Spleen (tissue), 13 donors: Measurements from ENCODE around the gene KIF14. TPM values are rescaled to one million over a fixed set of nuclear protein-coding genes. Genes with fewer than 3 reads are reported as not detected.

ENCODE experiments used
- DNase-seq: peaks from one replicate; pipeline ENCODE4 v3.0.0-alpha.2; 2020
- H3K27ac ChIP-seq, 8 donors: fragments of 200-600 bp; sonication (generic) in 7 of 8; 1 replicate in 4 of 8; 2 replicates in 4 of 8; pipeline versions ENCODE4 v1.5.0 to v1.8.0; 2016 to 2021; ENCODE audit warnings: inconsistent platforms in 4 of 8, mild to moderate bottlenecking in 4 of 8, moderate library complexity in 1 of 8
- H3K27me3 ChIP-seq, 7 donors: fragments of 200-600 bp; sonication (generic) in 6 of 7; replicated peaks in 1 of 7; 1 replicate in 4 of 7; 2 replicates in 3 of 7; pipeline versions ENCODE4 v1.5.0 to v1.8.0; 2016 to 2021; ENCODE audit warnings: inconsistent platforms in 3 of 7, mild to moderate bottlenecking in 1 of 7
- H3K36me3 ChIP-seq, 6 donors: fragments of 200-600 bp; sonication (generic) in 5 of 6; 1 replicate in 4 of 6; 2 replicates in 2 of 6; pipeline versions ENCODE4 v1.5.0 to v1.8.0; 2016 to 2021; ENCODE audit warnings: inconsistent platforms in 2 of 6
- H3K4me1 ChIP-seq, 6 donors: fragments of 200-600 bp; sonication (generic) in 5 of 6; 1 replicate in 3 of 6; 2 replicates in 3 of 6; pipeline versions ENCODE4 v1.5.0 to v1.8.0; 2016 to 2021; ENCODE audit warnings: inconsistent platforms in 3 of 6
- H3K4me3 ChIP-seq, 8 donors: fragments of 200-600 bp; sonication (generic) in 7 of 8; 1 replicate in 4 of 8; 2 replicates in 4 of 8; pipeline versions ENCODE4 v1.5.0 to v1.8.0; 2016 to 2021; ENCODE audit warnings: inconsistent platforms in 4 of 8, mild to moderate bottlenecking in 4 of 8, moderate library complexity in 2 of 8
- H3K9me3 ChIP-seq, 8 donors: fragments of 200-600 bp; sonication (generic) in 7 of 8; 1 replicate in 4 of 8; 2 replicates in 4 of 8; pipeline versions ENCODE4 v1.5.0 to v1.8.0; 2016 to 2021; ENCODE audit warnings: inconsistent platforms in 4 of 8
- CTCF ChIP-seq, 11 experiments: fragments of 200-600 bp in 7 of 11; fragments of 450-650 bp in 4 of 11; sonication (generic) in 4 of 11; IDR thresholded peaks in 8 of 11; conservative IDR thresholded peaks in 3 of 11; 1 replicate in 7 of 11; 2 replicates in 4 of 11; pipeline versions ENCODE4 v1.4.0 to v1.8.0; 2016 to 2021; ENCODE audit warnings: antibody characterized with exemption in 11 of 11, inconsistent platforms in 4 of 11, mild to moderate bottlenecking in 1 of 11
- POLR2A ChIP-seq, 3 donors: fragments of 450-650 bp; IDR thresholded peaks; one replicate each; pipeline ENCODE4 v1.5.1; 2017; ENCODE audit warnings: antibody characterized with exemption in 3 of 3, mild to moderate bottlenecking in 1 of 3
- POLR2AphosphoS5 ChIP-seq, 3 donors: sonication (generic); formaldehyde crosslinking; IDR thresholded peaks; one replicate each; pipeline ENCODE4 v1.5.1; 2017; ENCODE audit warnings: antibody characterized with exemption in 3 of 3
- WGBS, 5 donors: extraction: QIAGEN DNeasy Blood & Tissue Kit in 3 of 5; methylation state at CpG; one replicate each; pipeline versions ENCODE4 v1.1.5 to v1.1.7; 2013 to 2018; 5-methylcytosine and 5-hydroxymethylcytosine counted together
- intact Hi-C: fragments of 100-400 bp; cut with DNase I; formaldehyde crosslinking; loops from one replicate; pipeline ENCODE4 v1.15.0; 2023; ENCODE audit warnings: low total_unique reads
- long read RNA-seq, 2 donors: transcript quantifications; one replicate each; lab custom pipeline, GENCODE V29; 2026
- polyA plus RNA-seq, 3 donors: library from polyadenylated mRNA; stranded (reverse); fragments of 200-250 nt; gene quantifications; one replicate each; pipeline ENCODE4 v1.2.1, GENCODE V29; 2013
- total RNA-seq, 7 donors: library from RNA; depleted of rRNA in 3 of 7; stranded (reverse); fragments of >200 nt in 3 of 7; fragmentation: NEBNext Ultra II Directional in 4 of 7; extraction: Animal tissue kit (Norgen Biotek cat#: 25700) in 4 of 7; gene quantifications; one replicate each; pipeline versions ENCODE4 v1.1.0 to v1.2.1, GENCODE V29; 2016 to 2021
- donor health status: healthy with polysubstance abuse.
- donor health status: DM: no; HTN: no; CAD: no; lungs with moderate emphysema.
- donor health status: DM: no; HTN: no; CAD: no.
- donor health status: Bipolar disorder and iron deficiency.
- donor health status: healthy.
- donor health status: DM: no; HTN: no; CAD: no.
- donor health status: DM: yes; HTN: yes; CAD: no.

The KIF14 gene, protein sequence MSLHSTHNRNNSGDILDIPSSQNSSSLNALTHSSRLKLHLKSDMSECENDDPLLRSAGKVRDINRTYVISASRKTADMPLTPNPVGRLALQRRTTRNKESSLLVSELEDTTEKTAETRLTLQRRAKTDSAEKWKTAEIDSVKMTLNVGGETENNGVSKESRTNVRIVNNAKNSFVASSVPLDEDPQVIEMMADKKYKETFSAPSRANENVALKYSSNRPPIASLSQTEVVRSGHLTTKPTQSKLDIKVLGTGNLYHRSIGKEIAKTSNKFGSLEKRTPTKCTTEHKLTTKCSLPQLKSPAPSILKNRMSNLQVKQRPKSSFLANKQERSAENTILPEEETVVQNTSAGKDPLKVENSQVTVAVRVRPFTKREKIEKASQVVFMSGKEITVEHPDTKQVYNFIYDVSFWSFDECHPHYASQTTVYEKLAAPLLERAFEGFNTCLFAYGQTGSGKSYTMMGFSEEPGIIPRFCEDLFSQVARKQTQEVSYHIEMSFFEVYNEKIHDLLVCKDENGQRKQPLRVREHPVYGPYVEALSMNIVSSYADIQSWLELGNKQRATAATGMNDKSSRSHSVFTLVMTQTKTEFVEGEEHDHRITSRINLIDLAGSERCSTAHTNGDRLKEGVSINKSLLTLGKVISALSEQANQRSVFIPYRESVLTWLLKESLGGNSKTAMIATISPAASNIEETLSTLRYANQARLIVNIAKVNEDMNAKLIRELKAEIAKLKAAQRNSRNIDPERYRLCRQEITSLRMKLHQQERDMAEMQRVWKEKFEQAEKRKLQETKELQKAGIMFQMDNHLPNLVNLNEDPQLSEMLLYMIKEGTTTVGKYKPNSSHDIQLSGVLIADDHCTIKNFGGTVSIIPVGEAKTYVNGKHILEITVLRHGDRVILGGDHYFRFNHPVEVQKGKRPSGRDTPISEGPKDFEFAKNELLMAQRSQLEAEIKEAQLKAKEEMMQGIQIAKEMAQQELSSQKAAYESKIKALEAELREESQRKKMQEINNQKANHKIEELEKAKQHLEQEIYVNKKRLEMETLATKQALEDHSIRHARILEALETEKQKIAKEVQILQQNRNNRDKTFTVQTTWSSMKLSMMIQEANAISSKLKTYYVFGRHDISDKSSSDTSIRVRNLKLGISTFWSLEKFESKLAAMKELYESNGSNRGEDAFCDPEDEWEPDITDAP (N-terminal part only)
- total RNA-seq (1 to 10 TPM in 4 of 7 donors, under 1 TPM in 3; 0.58 to 3.3 (median 1.6) TPM), polyA plus RNA-seq (under 1 TPM; 0.09 to 0.67 (median 0.29) TPM)
- long read RNA-seq, donor 1 = 0 reads
- long read RNA-seq, donor 2 = 0 reads

- peak; percentile 98 for DNase-seq
- TF ChIP-seq POLR2A (IDR thresholded peaks at IDR 0.05) = no peak
- peak in 1 of 11 experiments; percentile 17 for TF ChIP-seq CTCF (IDR thresholded peaks at IDR 0.05 in 8 of 11, conservative IDR thresholded peaks at IDR 0.05 in 3 of 11)
- TF ChIP-seq POLR2AphosphoS5 (IDR thresholded peaks at IDR 0.05) = peak; percentile 72 to 89 (median 83)
- WGBS, 5 donors = 1% methylated on average over 53 to 59 of the region's 59 CpGs
- Histone ChIP-seq H3K36me3 (no peaks in the 10 kb centered on the region), H3K27ac (peak within 1 kb of the TSS; percentile 36 to 87 (median 81)), H3K9me3 (no peaks in the 10 kb centered on the region), H3K27me3 (no peaks in the 10 kb centered on the region), H3K4me1 (peaks cover 11 to 53% (median 35%) of the 10 kb centered on the region in 6 donors), H3K4me3 (peak within 1 kb of the TSS; percentile 45 to 90 (median 62))
- intact Hi-C loops = loop anchor here (10.0 kb wide), 1 partner anchor 54 kb away; no protein-coding TSS in a partner anchor
Measured at GRCh38 chr1:200620273-200621131, at the start of gene KIF14. Gene KIF14 (minus strand): TSS chr1:200620751. CDS start chr1:200618723, 2,028 bp downstream.

DNA sequence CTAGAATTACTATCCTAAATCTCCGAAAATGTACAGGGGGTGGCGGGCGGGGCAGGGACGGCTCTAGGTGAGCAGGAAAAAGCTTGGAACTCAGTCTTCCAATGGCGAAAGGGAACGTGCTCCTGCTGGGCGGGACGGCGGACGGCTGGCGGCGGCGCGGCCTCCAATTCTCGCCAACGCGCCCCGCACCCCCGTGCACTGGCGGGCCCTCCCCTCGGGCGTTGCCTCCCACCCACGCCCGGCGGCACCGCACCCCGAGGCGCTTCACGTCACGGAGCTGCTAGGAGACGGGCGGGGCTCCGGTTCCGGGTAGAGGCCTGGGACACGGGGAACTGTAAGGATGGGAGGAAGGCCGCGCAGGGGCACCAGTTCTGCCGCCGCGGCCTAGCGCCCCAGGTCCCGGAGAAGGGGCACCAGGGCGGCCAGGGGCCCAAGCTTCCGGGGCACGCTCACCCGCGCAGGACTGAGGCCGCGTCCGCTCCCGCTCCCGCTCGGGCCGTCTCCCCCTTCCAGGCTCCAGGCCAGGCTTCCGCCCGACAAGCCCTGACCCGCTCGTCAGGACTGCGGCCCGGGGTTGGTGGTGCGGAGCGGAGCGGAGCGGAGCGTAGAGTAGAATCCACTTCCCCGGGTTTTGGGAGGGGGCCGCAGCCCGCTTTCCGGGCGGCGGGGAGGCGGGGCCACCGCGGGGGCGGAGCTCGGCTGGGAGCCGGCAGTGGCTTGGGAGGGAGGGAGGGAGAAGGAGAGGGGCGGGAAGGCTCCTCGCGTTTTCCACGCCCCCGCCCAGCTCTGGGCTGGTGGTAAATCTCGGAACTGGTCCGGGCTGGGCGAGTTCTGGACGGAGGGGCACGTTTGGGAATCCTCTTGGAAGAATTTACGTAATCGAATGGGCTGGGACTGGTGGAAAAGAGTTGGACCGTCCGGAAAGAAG is 49.0 kb upstream of the KIF14 start, which contains the start of gene DDX59:
DDX59 (minus strand) TSS at position 594 of the 928 bp plus-strand sequence. CDS start 3,167 bp downstream, outside the sequence.
- intact Hi-C loops = loop anchor here (10.0 kb wide), 1 partner anchor 45 kb away; the partner anchor contains the start of gene KIF14
- 0 to 1% (median 1%) methylated on average over 44 to 91 of the region's 91 CpGs for WGBS, 5 donors

More for the DNA sequence above, 49.0 kb upstream of the KIF14 start, which contains the start of gene DDX59:
- Histone ChIP-seq H3K9me3 (no peaks in the 10 kb centered on the region), H3K36me3 (peaks cover 0 to 29% (median 6%) of the 10 kb centered on the region in 6 donors), H3K4me1 (peaks cover 5 to 61% (median 39%) of the 10 kb centered on the region in 6 donors), H3K4me3 (peak within 1 kb of the TSS; percentile 64 to 91 (median 68)), H3K27ac (peak within 1 kb of the TSS; percentile 95 to 99 (median 99)), H3K27me3 (no peaks in the 10 kb centered on the region)
- DNase-seq = peak; percentile 97
- TF ChIP-seq POLR2A (IDR thresholded peaks at IDR 0.05) (peak; percentile 15 to 71 (median 70)), CTCF (IDR thresholded peaks at IDR 0.05 in 8 of 11, conservative IDR thresholded peaks at IDR 0.05 in 3 of 11) (peak in 2 of 11 experiments; percentile 9 to 12), POLR2AphosphoS5 (IDR thresholded peaks at IDR 0.05) (peak; percentile 92 to 96 (median 95))
